Kidney capillary endothelial cell (primary cell): Measurements from ENCODE around the gene MIPEP.
"Not testable (repeated sequence)": the region's sequence is repeated elsewhere in the genome, so short reads cannot be mapped to it uniquely, and the experiment has no call there.

ENCODE experiments used
- DNase-seq: peaks from one replicate; pipeline ENCODE4 v3.0.0-alpha.2; 2018; ENCODE audit warnings: low spot score

MIPEP gene

GRCh38 chr13:23748109-23748990 lies 140.8 kb downstream of the MIPEP start:
- DNase-seq, result no peak

GRCh38 chr13:23746141-23746540 lies 143.1 kb downstream of the MIPEP start:
- not testable (repeated sequence) for DNase-seq

GRCh38 chr13:23744315-23744714 lies 144.9 kb downstream of the MIPEP start:
- DNase-seq, result no peak

- DNase-seq, result no peak
Measured at GRCh38 chr13:23743278-23744076, 145.7 kb downstream of the MIPEP start.

- DNase-seq, result peak; percentile 4
Measured at GRCh38 chr13:23741879-23742510, 147.2 kb downstream of the MIPEP start.

- DNase-seq, result no peak
Measured at GRCh38 chr13:23740002-23740401, 149.2 kb downstream of the MIPEP start.

- no peak for DNase-seq
Measured at GRCh38 chr13:23739596-23739995, 149.6 kb downstream of the MIPEP start.

GRCh38 chr13:23736541-23736940 lies 152.7 kb downstream of the MIPEP start:
- DNase-seq, result no peak

- no peak for DNase-seq
Measured at GRCh38 chr13:23735329-23735728, 153.9 kb downstream of the MIPEP start.

GRCh38 chr13:23731709-23732108 lies 157.5 kb downstream of the MIPEP start:
- no peak for DNase-seq

- DNase-seq, result no peak
Measured at GRCh38 chr13:23730251-23730650, 158.9 kb downstream of the MIPEP start.

- no peak for DNase-seq
Measured at GRCh38 chr13:23729531-23729930, 159.7 kb downstream of the MIPEP start.

- DNase-seq, result no peak
Measured at GRCh38 chr13:23728807-23729206, 160.4 kb downstream of the MIPEP start.

- no peak for DNase-seq
Measured at GRCh38 chr13:23725922-23726321, 163.3 kb downstream of the MIPEP start.

- no peak for DNase-seq
Measured at GRCh38 chr13:23724196-23724970, 164.8 kb downstream of the MIPEP start.

- DNase-seq, result no peak
Measured at GRCh38 chr13:23723471-23723870, 165.7 kb downstream of the MIPEP start.

GRCh38 chr13:23722726-23723453 lies 166.3 kb downstream of the MIPEP start:
- DNase-seq, result no peak

GRCh38 chr13:23718996-23719395 lies 170.2 kb downstream of the MIPEP start:
- no peak for DNase-seq

GRCh38 chr13:23716401-23716800 lies 172.8 kb downstream of the MIPEP start:
- DNase-seq, result no peak

GRCh38 chr13:23715762-23716235 lies 173.4 kb downstream of the MIPEP start:
- DNase-seq, result no peak
